PC-9 (cell line): ENCODE measurements around the gene INPP5F. TPM values are rescaled to one million over a fixed set of nuclear protein-coding genes. Genes with fewer than 3 reads are reported as not detected.

Source experiments
- BruUV-seq: library from RNA; stranded (reverse); fragments of 400-500 nt; replicated peaks from 2 replicates; lab custom pipeline; 2021; lab: Mats Ljungman, UMichigan
- CTCF ChIA-PET: fragments of 300-600 bp; sonication (Branson Sonifier 250); formaldehyde crosslinking; loops from one replicate; lab custom pipeline; 2022; ENCODE audit warnings: antibody characterized with exemption; lab: Charles Lee
- POLR2A ChIA-PET: fragments of 300-600 bp; sonication (Branson Sonifier 250); formaldehyde crosslinking; loops from one replicate; lab custom pipeline; 2022; ENCODE audit warnings: antibody characterized with exemption; ENCODE audit not compliant: unreplicated experiment; lab: Charles Lee
- DNase-seq, 2 experiments: peaks; one replicate each; pipeline versions ENCODE4 v3.0.0 to v3.0.0-alpha.2; 2015 to 2022; ENCODE audit warnings: mixed read lengths in 1 of 2
- H2AFZ ChIP-seq: fragments of 200-600 bp; sonication (generic); 2 replicates; pipeline ENCODE4 v1.8.1; 2017; ENCODE audit warnings: antibody characterized with exemption
- H3F3A ChIP-seq: fragments of 200-600 bp; sonication (generic); 2 replicates; pipeline ENCODE4 v1.8.1; 2017; ENCODE audit warnings: antibody characterized with exemption, mild to moderate bottlenecking, low read depth; ENCODE audit not compliant: insufficient read depth
- H3K27ac ChIP-seq: fragments of 200-600 bp; sonication (generic); 2 replicates; pipeline ENCODE4 v1.6.1; 2016; ENCODE audit warnings: mixed run types
- H3K27me3 ChIP-seq: fragments of 200-600 bp; sonication (generic); 2 replicates; pipeline ENCODE4 v1.6.1; 2016; ENCODE audit warnings: low read depth, mixed run types; ENCODE audit not compliant: insufficient read depth
- H3K36me3 ChIP-seq: fragments of 200-600 bp; sonication (generic); 2 replicates; pipeline ENCODE4 v1.6.1; 2016; ENCODE audit warnings: low read depth, mixed run types
- H3K4me1 ChIP-seq: fragments of 200-600 bp; sonication (generic); replicated peaks from 2 replicates; pipeline ENCODE4 v1.6.1; 2016; ENCODE audit warnings: mixed run types; ENCODE audit not compliant: insufficient read depth
- H3K4me2 ChIP-seq: fragments of 200-600 bp; sonication (generic); 2 replicates; pipeline ENCODE4 v1.6.1; 2017; ENCODE audit warnings: mixed run types
- H3K4me3 ChIP-seq: fragments of 200-600 bp; sonication (generic); 2 replicates; pipeline ENCODE4 v1.6.1; 2016; ENCODE audit warnings: mixed run types
- H3K79me2 ChIP-seq: fragments of 200-600 bp; sonication (generic); 2 replicates; pipeline ENCODE4 v1.6.1; 2017; ENCODE audit warnings: low read depth, mixed run types
- H3K9me2 ChIP-seq: fragments of 200-600 bp; sonication (generic); 2 replicates; pipeline ENCODE4 v1.8.1; 2017; ENCODE audit warnings: mild to moderate bottlenecking; ENCODE audit not compliant: insufficient read depth
- H3K9me3 ChIP-seq: fragments of 200-600 bp; sonication (generic); 2 replicates; pipeline ENCODE4 v1.8.1; 2016; ENCODE audit warnings: low read depth; ENCODE audit not compliant: insufficient read depth
- H4K20me1 ChIP-seq: fragments of 200-600 bp; sonication (generic); 2 replicates; pipeline ENCODE4 v1.8.1; 2017; ENCODE audit not compliant: insufficient read depth
- CTCF ChIP-seq: fragments of 200-600 bp; sonication (generic); conservative IDR thresholded peaks from 2 replicates; pipeline ENCODE4 v1.6.1; 2017; ENCODE audit warnings: mixed run types, antibody characterized with exemption, mild to moderate bottlenecking, moderate library complexity
- EZH2 ChIP-seq: fragments of 200-600 bp; sonication (generic); IDR thresholded peaks from 2 replicates; pipeline ENCODE4 v1.8.0; 2017; ENCODE audit warnings: antibody characterized with exemption, low read depth
- intact Hi-C: fragments of 100-400 bp; cut with micrococcal nuclease; formaldehyde crosslinking; loops from one replicate; pipeline ENCODE4 v1.10.0; 2022; ENCODE audit not compliant: unreplicated experiment
- total RNA-seq: library from RNA; stranded (reverse); gene quantifications from 2 replicates; pipeline ENCODE4 v1.2.3, GENCODE V29; 2021

INPP5F gene
- total RNA-seq, 1 experiment from 2014 or later: 11.4 TPM

DNA sequence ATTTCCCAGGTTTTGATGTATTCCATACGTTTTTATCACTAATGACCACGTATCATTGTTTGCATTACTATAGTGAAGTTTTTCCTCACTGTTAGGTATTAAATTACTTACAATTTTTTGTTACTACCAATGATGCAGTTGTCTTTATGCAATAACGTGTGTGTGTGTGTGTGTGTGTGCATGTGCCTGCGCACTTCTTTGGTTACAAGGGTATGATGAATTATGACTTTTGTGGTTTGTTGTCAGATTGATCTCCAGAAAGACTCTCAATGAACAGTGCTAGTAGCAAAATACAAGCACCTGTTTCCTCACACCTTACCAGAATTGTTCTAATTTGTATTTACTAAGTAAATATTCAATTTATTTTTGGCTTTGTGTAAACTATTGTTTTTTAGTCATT is 95.3 kb downstream of the INPP5F start:
- BruUV-seq: no TSS peak
- Histone ChIP-seq H3K27ac (no peak overlapping the region), H3K4me3 (no peak overlapping the region), H3K4me2 (no peak overlapping the region), H3F3A (no peaks in the 10 kb centered on the region), H3K79me2 (no peaks in the 10 kb centered on the region), H3K27me3 (no peaks in the 10 kb centered on the region), H3K9me3 (no peaks in the 10 kb centered on the region), H4K20me1 (no peaks in the 10 kb centered on the region), H3K36me3 (no peaks in the 10 kb centered on the region), H3K4me1 (no peaks in the 10 kb centered on the region), H3K9me2 (no peaks in the 10 kb centered on the region), H2AFZ (no peak overlapping the region)
- ChIA-PET CTCF (no interaction called here), POLR2A (no interaction called here)
- no peak for TF ChIP-seq EZH2
- no peak for TF ChIP-seq CTCF
- intact Hi-C loops: no loop called here
- DNase-seq: no peak

DNA sequence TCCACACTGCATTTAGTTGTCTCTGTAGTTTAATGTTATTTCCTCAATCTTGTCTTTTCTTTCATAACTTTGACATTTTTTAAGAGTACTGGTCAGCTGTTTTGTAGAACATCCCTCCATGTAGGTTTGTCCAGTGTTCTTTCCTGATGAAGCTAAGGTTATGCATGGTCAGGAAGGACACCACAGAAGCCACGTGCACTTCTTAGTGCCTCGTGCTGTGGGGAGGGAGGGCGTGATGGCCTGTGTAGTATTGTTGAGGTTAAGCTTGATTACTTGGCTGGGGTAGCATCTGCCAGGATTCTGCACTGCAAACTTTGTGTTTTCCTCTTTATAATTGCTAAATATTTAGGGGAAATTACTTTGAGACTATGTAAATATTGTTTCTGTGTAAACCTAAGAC is 98.4 kb downstream of the INPP5F start:
- H3K36me3 ChIP-seq: no peaks in the 10 kb centered on the region
- H3K4me1 ChIP-seq: no peaks in the 10 kb centered on the region
- H3K79me2 ChIP-seq: no peaks in the 10 kb centered on the region
- no peaks in the 10 kb centered on the region for H3K27me3 ChIP-seq
- H4K20me1 ChIP-seq: no peaks in the 10 kb centered on the region
- TF ChIP-seq EZH2: no peak
- TF ChIP-seq CTCF: no peak
- ChIA-PET POLR2A (no interaction called here), CTCF (no interaction called here)
- intact Hi-C loops: no loop called here
- H3K9me2 ChIP-seq: no peaks in the 10 kb centered on the region
- no peak for DNase-seq
- H3K4me2 ChIP-seq: no peak overlapping the region
- no peak overlapping the region for H3K27ac ChIP-seq
- H3F3A ChIP-seq: no peaks in the 10 kb centered on the region
- H3K9me3 ChIP-seq: no peaks in the 10 kb centered on the region
- no peak overlapping the region for H3K4me3 ChIP-seq
- no peak overlapping the region for H2AFZ ChIP-seq
- BruUV-seq: no TSS peak

DNA sequence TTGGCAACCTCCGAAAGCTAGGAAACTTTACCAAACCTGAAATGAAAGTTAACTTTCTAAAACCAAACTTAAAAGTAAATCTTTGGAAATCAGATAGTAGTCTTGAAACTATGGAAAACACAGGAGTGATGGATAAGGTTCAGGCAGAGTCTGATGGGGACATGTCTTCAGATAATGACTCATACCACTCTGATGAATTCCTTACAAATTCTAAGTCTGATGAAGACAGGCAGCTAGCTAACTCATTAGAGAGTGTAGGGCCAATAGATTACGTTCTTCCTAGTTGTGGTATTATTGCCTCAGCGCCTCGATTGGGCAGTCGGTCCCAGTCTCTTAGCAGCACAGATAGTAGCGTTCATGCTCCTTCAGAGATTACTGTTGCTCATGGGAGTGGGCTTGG is 100.9 kb downstream of the INPP5F start:
- no peaks in the 10 kb centered on the region for H3K27me3 ChIP-seq
- no peaks in the 10 kb centered on the region for H3K4me1 ChIP-seq
- ChIA-PET POLR2A (no interaction called here), CTCF (no interaction called here)
- H3K9me2 ChIP-seq: no peaks in the 10 kb centered on the region
- DNase-seq: no peak
- H3K4me3 ChIP-seq: no peak overlapping the region
- BruUV-seq: no TSS peak
- H3K36me3 ChIP-seq: 0 out of 2 replicates have a peak, but pooled peaks cover under 1% of the 10 kb centered on the region
- H3K9me3 ChIP-seq: no peaks in the 10 kb centered on the region
- no peak overlapping the region for H2AFZ ChIP-seq
- no peaks in the 10 kb centered on the region for H3F3A ChIP-seq
- no peak for TF ChIP-seq EZH2
- TF ChIP-seq CTCF: no peak
- H4K20me1 ChIP-seq: no peaks in the 10 kb centered on the region
- intact Hi-C loops: no loop called here
- H3K79me2 ChIP-seq: no peaks in the 10 kb centered on the region
- H3K27ac ChIP-seq: no peak overlapping the region
- H3K4me2 ChIP-seq: no peak overlapping the region
